CD4-positive, alpha-beta T cell (primary cell): ENCODE results near the gene SGIP1. TPM values are rescaled to one million over a fixed set of nuclear protein-coding genes. Genes with fewer than 3 reads are reported as not detected.
A peak's percentile ranks its signal among the peaks of the same experiment; 100 is the strongest.

Experiments used
- ATAC-seq: fragments of 200-7000 bp; cut with Tn5 transposase; one replicate; pipeline ENCODE4 v1.10.0; 2022; ENCODE audit warnings: mild to moderate bottlenecking; ENCODE audit not compliant: poor library complexity
- CTCF ChIA-PET: fragments of 350-600 bp; sonication (Branson Sonifier 250); formaldehyde crosslinking; loops from one replicate; lab custom pipeline; 2021; ENCODE audit warnings: antibody characterized with exemption, inconsistent platforms; lab: Charles Lee
- POLR2A ChIA-PET: fragments of 350-600 bp; sonication (Branson Sonifier 250); formaldehyde crosslinking; loops from one replicate; lab custom pipeline; 2021; ENCODE audit warnings: antibody characterized with exemption, inconsistent platforms; lab: Charles Lee
- DNase-seq, 14 experiments: peaks; one replicate each; pipeline ENCODE4 v3.0.0-alpha.2; 2013 to 2020; ENCODE audit warnings: mixed read lengths in 2 of 14
- H3K27ac ChIP-seq, 2 donors: one replicate each; pipeline versions ENCODE4 v1.5.1 to v1.7.0; 2013; ENCODE audit warnings: low read length in 2 of 2, low read depth in 1 of 2, mild to moderate bottlenecking in 1 of 2
- H3K27me3 ChIP-seq, 2 experiments: 1 replicate in 1 of 2; 2 replicates in 1 of 2; pipeline versions ENCODE4 v1.6.1 to v1.7.0; 2013; ENCODE audit warnings: low read length in 2 of 2, control low read depth in 1 of 2, mild to moderate bottlenecking in 1 of 2, moderate library complexity in 1 of 2; ENCODE audit not compliant: insufficient read depth in 2 of 2, control insufficient read depth in 1 of 2
- H3K36me3 ChIP-seq: one replicate; pipeline ENCODE4 v1.6.1; 2013; ENCODE audit warnings: low read length, control low read depth; ENCODE audit not compliant: insufficient read depth
- H3K4me1 ChIP-seq: one replicate; pipeline ENCODE4 v1.6.1; 2013; ENCODE audit warnings: low read length, control low read depth; ENCODE audit not compliant: insufficient read depth
- H3K4me3 ChIP-seq: one replicate; pipeline ENCODE4 v1.5.1; 2013; ENCODE audit warnings: mild to moderate bottlenecking, low read length, moderate library complexity
- H3K9me3 ChIP-seq, 2 experiments: 1 replicate in 1 of 2; 2 replicates in 1 of 2; pipeline versions ENCODE4 v1.6.1 to v1.7.0; 2013; ENCODE audit warnings: low read length in 2 of 2, mild to moderate bottlenecking in 2 of 2, control low read depth in 1 of 2, moderate library complexity in 1 of 2; ENCODE audit not compliant: control insufficient read depth in 1 of 2, insufficient read depth in 1 of 2
- H3K27ac Mint-ChIP-seq: one replicate; pipeline ENCODE4 v1.8.0; 2020; ENCODE audit warnings: mixed read lengths
- H3K27me3 Mint-ChIP-seq: one replicate; pipeline ENCODE4 v1.8.0; 2021; ENCODE audit warnings: mixed read lengths
- H3K36me3 Mint-ChIP-seq: one replicate; pipeline ENCODE4 v1.8.0; 2021; ENCODE audit warnings: low read depth, mixed read lengths
- H3K4me1 Mint-ChIP-seq: one replicate; pipeline ENCODE4 v1.8.0; 2021; ENCODE audit warnings: low read depth, mixed read lengths
- H3K4me3 Mint-ChIP-seq: one replicate; pipeline ENCODE4 v1.8.0; 2020; ENCODE audit warnings: mild to moderate bottlenecking, mixed read lengths
- H3K9me3 Mint-ChIP-seq: one replicate; pipeline ENCODE4 v1.8.0; 2020; ENCODE audit warnings: mixed read lengths
- intact Hi-C, 2 experiments: fragments of 100-400 bp; cut with DNase I in 1 of 2; cut with micrococcal nuclease in 1 of 2; formaldehyde crosslinking; loops; one replicate each; pipeline versions ENCODE4 v1.15.1 to v1.9.0; 2023 to 2025; cut with DNase I, micrococcal nuclease
- total RNA-seq, 174 experiments: library from RNA in 2 of 174; stranded (reverse) in 2 of 174; gene quantifications; one replicate each; pipeline ENCODE4 v1.2.3 and lab custom pipeline; 2021 to 2026
- TF ChIP-seq, protein P1 (sequence below): fragments of 200-600 bp; IDR thresholded peaks from one replicate; pipeline ENCODE4 v1.8.0; 2022; ENCODE audit warnings: antibody characterized with exemption, mild to moderate bottlenecking

SGIP1 gene
- total RNA-seq, 2 experiments from 2014 or later, result 0.84 TPM; not detected in 1

DNA sequence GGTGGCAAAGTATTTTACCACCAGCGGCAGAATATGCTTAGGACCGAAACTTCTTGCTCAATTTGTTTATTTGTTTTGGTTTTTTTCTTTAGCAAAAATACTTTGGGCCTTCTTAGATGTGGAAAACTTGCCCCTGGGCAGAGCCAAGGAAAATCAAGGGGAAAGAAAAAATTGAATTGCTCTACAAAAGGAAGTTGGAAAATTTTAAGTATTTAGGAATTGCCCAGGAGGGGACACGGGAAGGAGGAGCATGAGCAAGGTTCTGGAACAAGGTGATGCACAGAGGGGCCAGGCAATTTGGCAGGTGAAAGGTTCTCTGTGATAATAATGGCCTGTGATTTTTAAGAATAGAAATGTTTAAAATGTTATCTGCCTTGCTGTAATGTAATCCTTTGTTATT, 28.6 kb downstream of the SGIP1 start:
- no peak overlapping the region for H3K27ac ChIP-seq
- H3K36me3 ChIP-seq, result no peaks in the 10 kb centered on the region
- intact Hi-C loops, result no loop called here
- CTCF ChIA-PET, result no interaction called here
- no peaks in the 10 kb centered on the region for H3K9me3 Mint-ChIP-seq
- TF ChIP-seq, protein P1, sequence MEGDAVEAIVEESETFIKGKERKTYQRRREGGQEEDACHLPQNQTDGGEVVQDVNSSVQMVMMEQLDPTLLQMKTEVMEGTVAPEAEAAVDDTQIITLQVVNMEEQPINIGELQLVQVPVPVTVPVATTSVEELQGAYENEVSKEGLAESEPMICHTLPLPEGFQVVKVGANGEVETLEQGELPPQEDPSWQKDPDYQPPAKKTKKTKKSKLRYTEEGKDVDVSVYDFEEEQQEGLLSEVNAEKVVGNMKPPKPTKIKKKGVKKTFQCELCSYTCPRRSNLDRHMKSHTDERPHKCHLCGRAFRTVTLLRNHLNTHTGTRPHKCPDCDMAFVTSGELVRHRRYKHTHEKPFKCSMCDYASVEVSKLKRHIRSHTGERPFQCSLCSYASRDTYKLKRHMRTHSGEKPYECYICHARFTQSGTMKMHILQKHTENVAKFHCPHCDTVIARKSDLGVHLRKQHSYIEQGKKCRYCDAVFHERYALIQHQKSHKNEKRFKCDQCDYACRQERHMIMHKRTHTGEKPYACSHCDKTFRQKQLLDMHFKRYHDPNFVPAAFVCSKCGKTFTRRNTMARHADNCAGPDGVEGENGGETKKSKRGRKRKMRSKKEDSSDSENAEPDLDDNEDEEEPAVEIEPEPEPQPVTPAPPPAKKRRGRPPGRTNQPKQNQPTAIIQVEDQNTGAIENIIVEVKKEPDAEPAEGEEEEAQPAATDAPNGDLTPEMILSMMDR, result no peak
- H3K4me1 ChIP-seq, result no peaks in the 10 kb centered on the region
- ATAC-seq (no peak), DNase-seq (no peak)
- no peaks in the 10 kb centered on the region for H3K9me3 ChIP-seq
- POLR2A ChIA-PET, result no interaction called here
- no peak overlapping the region for H3K27ac Mint-ChIP-seq
- H3K4me3 ChIP-seq, result no peak overlapping the region
- no peaks in the 10 kb centered on the region for H3K36me3 Mint-ChIP-seq
- no peaks in the 10 kb centered on the region for H3K4me1 Mint-ChIP-seq
- H3K27me3 Mint-ChIP-seq, result no peaks in the 10 kb centered on the region
- H3K4me3 Mint-ChIP-seq, result no peak overlapping the region
- no peaks in the 10 kb centered on the region for H3K27me3 ChIP-seq

DNA sequence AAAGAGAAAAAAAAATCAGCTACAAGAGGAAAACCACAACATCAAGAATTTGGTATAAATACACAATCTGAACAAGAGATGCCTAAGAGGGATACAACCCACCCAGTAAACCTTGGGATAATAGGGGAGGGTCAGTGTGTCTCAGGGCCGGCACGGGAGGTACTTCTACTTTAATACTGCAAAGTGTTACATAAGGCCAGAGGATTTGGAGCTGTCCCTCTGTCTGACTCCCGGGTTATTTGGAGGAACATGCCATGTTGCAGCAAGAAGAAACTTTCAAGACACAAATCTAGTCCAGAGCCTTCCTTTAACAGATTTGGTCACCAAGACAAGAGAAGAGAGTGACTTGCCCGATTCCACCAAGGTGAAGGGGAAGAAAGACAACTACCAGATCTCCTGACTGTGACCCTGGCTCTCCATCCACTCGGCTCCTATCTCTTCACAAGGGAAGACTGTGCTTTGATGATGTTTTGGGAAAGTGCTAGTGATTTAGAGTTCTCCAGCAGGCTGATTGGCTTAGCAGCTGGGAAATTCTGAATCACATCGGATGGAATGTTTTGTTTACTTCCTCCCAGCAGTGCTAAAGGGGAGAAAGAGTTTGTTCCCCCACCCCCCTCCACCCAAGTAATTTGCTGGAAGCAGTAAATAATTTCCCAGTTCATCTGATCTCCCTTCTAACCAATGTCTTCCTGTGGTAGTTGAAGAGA, 29.3 kb downstream of the SGIP1 start:
- POLR2A ChIA-PET, result no interaction called here
- Histone ChIP-seq H3K4me3 (no peak overlapping the region), H3K9me3 (no peaks in the 10 kb centered on the region), H3K4me1 (no peaks in the 10 kb centered on the region), H3K27me3 (no peaks in the 10 kb centered on the region), H3K27ac (no peak overlapping the region), H3K36me3 (no peaks in the 10 kb centered on the region)
- no peak for ATAC-seq
- TF ChIP-seq, protein P1, result no peak
- no peaks in the 10 kb centered on the region for H3K9me3 Mint-ChIP-seq
- H3K27ac Mint-ChIP-seq, result no peak overlapping the region
- no peaks in the 10 kb centered on the region for H3K4me1 Mint-ChIP-seq
- DNase-seq, result no peak
- H3K36me3 Mint-ChIP-seq, result no peaks in the 10 kb centered on the region
- CTCF ChIA-PET, result no interaction called here
- intact Hi-C loops, result no loop called here
- H3K27me3 Mint-ChIP-seq, result no peaks in the 10 kb centered on the region
- H3K4me3 Mint-ChIP-seq, result no peak overlapping the region

DNA sequence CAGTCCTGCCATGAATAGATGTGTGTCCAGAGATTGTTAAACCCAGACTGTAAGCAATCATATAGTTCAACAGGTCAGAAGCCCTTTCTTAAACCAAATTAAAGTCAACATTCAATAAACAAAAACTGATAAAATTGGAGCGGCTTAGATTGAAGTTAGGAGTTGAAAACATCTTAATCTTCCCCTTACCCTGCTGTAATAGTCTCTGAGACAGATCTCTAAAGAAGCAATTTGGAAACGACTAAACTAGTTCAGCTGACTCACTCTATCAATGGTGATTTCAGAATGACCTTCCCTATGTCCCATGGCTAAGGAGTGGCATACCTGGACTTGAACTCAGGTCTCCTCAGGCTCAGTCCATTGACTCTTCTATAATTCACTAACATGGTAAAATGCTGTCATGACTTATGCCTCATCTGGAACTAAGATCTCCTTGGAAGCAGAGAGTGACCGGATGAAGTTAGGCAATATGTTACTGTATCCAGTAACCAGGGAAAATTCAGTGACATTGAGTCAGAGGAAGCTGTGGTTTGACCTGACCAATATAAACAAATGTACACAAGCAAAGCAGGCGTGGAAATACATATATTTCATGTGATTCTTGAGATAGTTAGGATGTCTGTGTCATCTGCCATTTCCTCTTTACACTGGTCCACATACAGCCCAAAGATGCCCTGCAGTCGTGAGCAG, 30.1 kb downstream of the SGIP1 start:
- no peak overlapping the region for H3K27ac ChIP-seq
- CTCF ChIA-PET, result no interaction called here
- Mint-ChIP-seq H3K27me3 (no peaks in the 10 kb centered on the region), H3K4me3 (no peak overlapping the region), H3K36me3 (no peaks in the 10 kb centered on the region), H3K9me3 (no peaks in the 10 kb centered on the region), H3K27ac (no peak overlapping the region), H3K4me1 (no peaks in the 10 kb centered on the region)
- H3K4me3 ChIP-seq, result no peak overlapping the region
- no peaks in the 10 kb centered on the region for H3K36me3 ChIP-seq
- DNase-seq (peak in 2 of 14 experiments; percentile 26 to 40), ATAC-seq (no peak)
- TF ChIP-seq, protein P1, result no peak
- POLR2A ChIA-PET, result no interaction called here
- H3K9me3 ChIP-seq, result no peaks in the 10 kb centered on the region
- intact Hi-C loops, result no loop called here
- H3K27me3 ChIP-seq, result peaks cover 0 to 4% of the 10 kb centered on the region in 2 experiments
- H3K4me1 ChIP-seq, result no peaks in the 10 kb centered on the region
